ENCODE measurements around the gene CDC25C. TPM values are rescaled to one million over a fixed set of nuclear protein-coding genes. Genes with fewer than 3 reads are reported as not detected.

Gene CDC25C
- total and polyA plus RNA-seq, 9 of the 15 experiments (the other 6 are each of a cell fraction or from before 2014, with no cell fraction given) = 19.1 to 63.7 (median 31.9) TPM

DNA sequence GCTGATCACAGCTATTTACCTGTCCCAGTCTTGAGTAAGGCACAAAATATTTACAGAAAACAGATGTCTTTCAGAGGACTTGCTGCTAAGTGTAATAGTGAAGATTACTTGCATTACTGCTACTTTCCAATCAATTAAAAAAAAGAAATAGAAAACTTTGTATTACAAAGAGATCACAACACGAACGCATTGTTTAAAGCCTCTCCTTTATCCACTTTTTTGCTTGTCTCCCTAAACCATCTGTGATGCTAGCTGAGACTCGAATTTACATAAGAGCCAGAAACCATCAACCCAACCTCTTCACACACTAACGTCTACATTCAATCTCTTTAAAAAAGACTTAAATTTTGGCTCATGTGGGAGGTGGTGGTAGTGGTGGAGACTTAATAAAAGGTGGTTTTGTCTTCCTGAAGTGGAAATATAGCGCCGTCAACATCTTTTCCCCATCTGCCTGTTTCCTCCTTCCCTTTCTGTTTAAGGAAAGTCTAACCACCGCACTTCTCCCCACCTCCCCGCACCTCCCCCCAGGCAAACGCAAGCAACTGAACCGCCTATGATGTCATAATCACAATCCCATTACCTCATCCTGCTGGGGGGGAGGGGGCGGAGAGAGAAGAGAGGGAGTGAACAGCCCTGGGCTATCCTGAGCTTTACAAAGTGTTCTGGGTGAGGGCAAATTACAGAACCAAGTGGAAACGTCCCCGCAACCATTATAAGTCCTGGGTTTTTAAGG lies 5.5 kb upstream of the CDC25C start (continued):
- TF ChIP-seq DDX20 (tag; IDR thresholded peaks at IDR 0.05; ENCODE audit: low read depth) (no peak), EZH2 (IDR thresholded peaks at IDR 0.05; ENCODE audit: borderline replicate concordance, low read depth, low read length) (no peak), BCOR (IDR thresholded peaks at IDR 0.05) (peak; percentile 42; the same call in 1 of the 2 replicates), KAT2B (IDR thresholded peaks at IDR 0.05; ENCODE audit: low read depth, low read length) (no peak)
- TF ChIP-seq, protein P1, sequence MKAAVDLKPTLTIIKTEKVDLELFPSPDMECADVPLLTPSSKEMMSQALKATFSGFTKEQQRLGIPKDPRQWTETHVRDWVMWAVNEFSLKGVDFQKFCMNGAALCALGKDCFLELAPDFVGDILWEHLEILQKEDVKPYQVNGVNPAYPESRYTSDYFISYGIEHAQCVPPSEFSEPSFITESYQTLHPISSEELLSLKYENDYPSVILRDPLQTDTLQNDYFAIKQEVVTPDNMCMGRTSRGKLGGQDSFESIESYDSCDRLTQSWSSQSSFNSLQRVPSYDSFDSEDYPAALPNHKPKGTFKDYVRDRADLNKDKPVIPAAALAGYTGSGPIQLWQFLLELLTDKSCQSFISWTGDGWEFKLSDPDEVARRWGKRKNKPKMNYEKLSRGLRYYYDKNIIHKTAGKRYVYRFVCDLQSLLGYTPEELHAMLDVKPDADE (conservative IDR thresholded peaks at IDR 0.05; ENCODE audit: control insufficient read depth, low read depth, low read length) = no peak; the same call in 1 of the 2 replicates
- TF ChIP-seq, protein P2, sequence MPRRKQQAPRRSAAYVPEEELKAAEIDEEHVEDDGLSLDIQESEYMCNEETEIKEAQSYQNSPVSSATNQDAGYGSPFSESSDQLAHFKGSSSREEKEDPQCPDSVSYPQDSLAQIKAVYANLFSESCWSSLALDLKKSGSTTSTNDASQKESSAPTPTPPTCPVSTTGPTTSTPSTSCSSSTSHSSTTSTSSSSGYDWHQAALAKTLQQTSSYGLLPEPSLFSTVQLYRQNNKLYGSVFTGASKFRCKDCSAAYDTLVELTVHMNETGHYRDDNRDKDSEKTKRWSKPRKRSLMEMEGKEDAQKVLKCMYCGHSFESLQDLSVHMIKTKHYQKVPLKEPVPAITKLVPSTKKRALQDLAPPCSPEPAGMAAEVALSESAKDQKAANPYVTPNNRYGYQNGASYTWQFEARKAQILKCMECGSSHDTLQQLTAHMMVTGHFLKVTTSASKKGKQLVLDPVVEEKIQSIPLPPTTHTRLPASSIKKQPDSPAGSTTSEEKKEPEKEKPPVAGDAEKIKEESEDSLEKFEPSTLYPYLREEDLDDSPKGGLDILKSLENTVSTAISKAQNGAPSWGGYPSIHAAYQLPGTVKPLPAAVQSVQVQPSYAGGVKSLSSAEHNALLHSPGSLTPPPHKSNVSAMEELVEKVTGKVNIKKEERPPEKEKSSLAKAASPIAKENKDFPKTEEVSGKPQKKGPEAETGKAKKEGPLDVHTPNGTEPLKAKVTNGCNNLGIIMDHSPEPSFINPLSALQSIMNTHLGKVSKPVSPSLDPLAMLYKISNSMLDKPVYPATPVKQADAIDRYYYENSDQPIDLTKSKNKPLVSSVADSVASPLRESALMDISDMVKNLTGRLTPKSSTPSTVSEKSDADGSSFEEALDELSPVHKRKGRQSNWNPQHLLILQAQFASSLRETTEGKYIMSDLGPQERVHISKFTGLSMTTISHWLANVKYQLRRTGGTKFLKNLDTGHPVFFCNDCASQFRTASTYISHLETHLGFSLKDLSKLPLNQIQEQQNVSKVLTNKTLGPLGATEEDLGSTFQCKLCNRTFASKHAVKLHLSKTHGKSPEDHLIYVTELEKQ (CRISPR knock-in tag; IDR thresholded peaks at IDR 0.05) = no peak
- TF ChIP-seq, protein P3, sequence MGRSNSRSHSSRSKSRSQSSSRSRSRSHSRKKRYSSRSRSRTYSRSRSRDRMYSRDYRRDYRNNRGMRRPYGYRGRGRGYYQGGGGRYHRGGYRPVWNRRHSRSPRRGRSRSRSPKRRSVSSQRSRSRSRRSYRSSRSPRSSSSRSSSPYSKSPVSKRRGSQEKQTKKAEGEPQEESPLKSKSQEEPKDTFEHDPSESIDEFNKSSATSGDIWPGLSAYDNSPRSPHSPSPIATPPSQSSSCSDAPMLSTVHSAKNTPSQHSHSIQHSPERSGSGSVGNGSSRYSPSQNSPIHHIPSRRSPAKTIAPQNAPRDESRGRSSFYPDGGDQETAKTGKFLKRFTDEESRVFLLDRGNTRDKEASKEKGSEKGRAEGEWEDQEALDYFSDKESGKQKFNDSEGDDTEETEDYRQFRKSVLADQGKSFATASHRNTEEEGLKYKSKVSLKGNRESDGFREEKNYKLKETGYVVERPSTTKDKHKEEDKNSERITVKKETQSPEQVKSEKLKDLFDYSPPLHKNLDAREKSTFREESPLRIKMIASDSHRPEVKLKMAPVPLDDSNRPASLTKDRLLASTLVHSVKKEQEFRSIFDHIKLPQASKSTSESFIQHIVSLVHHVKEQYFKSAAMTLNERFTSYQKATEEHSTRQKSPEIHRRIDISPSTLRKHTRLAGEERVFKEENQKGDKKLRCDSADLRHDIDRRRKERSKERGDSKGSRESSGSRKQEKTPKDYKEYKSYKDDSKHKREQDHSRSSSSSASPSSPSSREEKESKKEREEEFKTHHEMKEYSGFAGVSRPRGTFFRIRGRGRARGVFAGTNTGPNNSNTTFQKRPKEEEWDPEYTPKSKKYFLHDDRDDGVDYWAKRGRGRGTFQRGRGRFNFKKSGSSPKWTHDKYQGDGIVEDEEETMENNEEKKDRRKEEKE (IDR thresholded peaks at IDR 0.05; ENCODE audit: borderline replicate concordance in 1 of 2, control insufficient read depth in 1 of 2, low read depth in 2 of 2, low read length in 1 of 2) = no peak
- TF ChIP-seq, protein P4, sequence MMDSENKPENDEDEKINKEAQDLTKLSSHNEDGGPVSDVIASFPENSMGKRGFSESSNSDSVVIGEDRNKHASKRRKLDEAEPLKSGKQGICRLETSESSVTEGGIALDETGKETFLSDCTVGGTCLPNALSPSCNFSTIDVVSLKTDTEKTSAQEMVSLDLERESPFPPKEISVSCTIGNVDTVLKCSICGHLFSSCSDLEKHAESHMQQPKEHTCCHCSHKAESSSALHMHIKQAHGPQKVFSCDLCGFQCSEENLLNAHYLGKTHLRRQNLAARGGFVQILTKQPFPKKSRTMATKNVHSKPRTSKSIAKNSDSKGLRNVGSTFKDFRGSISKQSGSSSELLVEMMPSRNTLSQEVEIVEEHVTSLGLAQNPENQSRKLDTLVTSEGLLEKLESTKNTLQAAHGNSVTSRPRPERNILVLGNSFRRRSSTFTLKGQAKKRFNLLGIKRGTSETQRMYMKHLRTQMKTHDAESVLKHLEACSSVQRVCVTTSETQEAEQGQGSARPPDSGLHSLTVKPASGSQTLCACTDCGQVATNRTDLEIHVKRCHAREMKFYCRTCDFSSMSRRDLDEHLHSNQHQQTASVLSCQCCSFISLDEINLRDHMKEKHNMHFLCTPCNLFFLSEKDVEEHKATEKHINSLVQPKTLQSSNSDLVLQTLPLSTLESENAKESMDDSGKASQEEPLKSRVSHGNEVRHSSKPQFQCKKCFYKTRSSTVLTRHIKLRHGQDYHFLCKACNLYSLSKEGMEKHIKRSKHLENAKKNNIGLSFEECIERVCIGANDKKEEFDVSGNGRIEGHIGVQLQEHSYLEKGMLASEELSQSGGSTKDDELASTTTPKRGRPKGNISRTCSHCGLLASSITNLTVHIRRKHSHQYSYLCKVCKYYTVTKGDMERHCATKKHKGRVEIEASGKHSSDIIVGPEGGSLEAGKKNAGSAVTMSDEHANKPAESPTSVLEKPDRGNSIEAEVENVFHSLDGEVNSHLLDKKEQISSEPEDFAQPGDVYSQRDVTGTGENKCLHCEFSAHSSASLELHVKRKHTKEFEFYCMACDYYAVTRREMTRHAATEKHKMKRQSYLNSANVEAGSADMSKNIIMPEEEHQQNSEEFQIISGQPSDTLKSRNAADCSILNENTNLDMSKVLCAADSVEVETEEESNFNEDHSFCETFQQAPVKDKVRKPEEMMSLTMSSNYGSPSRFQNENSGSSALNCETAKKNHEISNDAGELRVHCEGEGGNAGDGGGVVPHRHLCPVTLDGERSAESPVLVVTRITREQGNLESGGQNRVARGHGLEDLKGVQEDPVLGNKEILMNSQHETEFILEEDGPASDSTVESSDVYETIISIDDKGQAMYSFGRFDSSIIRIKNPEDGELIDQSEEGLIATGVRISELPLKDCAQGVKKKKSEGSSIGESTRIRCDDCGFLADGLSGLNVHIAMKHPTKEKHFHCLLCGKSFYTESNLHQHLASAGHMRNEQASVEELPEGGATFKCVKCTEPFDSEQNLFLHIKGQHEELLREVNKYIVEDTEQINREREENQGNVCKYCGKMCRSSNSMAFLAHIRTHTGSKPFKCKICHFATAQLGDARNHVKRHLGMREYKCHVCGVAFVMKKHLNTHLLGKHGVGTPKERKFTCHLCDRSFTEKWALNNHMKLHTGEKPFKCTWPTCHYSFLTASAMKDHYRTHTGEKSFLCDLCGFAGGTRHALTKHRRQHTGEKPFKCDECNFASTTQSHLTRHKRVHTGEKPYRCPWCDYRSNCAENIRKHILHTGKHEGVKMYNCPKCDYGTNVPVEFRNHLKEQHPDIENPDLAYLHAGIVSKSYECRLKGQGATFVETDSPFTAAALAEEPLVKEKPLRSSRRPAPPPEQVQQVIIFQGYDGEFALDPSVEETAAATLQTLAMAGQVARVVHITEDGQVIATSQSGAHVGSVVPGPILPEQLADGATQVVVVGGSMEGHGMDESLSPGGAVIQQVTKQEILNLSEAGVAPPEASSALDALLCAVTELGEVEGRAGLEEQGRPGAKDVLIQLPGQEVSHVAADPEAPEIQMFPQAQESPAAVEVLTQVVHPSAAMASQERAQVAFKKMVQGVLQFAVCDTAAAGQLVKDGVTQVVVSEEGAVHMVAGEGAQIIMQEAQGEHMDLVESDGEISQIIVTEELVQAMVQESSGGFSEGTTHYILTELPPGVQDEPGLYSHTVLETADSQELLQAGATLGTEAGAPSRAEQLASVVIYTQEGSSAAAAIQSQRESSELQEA (IDR thresholded peaks at IDR 0.05; ENCODE audit: low read depth) = no peak

Data from K562 (cell line).